Prostate gland (tissue), 2 donors: Measurements from ENCODE around the gene TUBGCP2. TPM values are rescaled to one million over a fixed set of nuclear protein-coding genes. Genes with fewer than 3 reads are reported as not detected.
A peak's percentile ranks its signal among the peaks of the same experiment; 100 is the strongest.

Source experiments
- DNase-seq: peaks from one replicate; pipeline ENCODE4 v3.0.0-alpha.2; 2019; ENCODE audit warnings: low spot score
- H3K27ac ChIP-seq, 2 donors: fragments of 200-600 bp; sonication (generic); 2 replicates each; pipeline ENCODE4 v1.5.1; 2017 to 2019
- H3K27me3 ChIP-seq: fragments of 200-600 bp; sonication (generic); replicated peaks from 2 replicates; pipeline ENCODE4 v1.5.1; 2019; ENCODE audit not compliant: insufficient read depth
- H3K36me3 ChIP-seq, 2 donors: fragments of 200-600 bp; sonication (generic); 1 replicate in 1 of 2; 2 replicates in 1 of 2; pipeline versions ENCODE4 v1.5.1 to v1.8.1; 2017 to 2019
- H3K4me1 ChIP-seq: fragments of 200-600 bp; sonication (generic); replicated peaks from 2 replicates; pipeline ENCODE4 v1.5.1; 2019
- H3K4me3 ChIP-seq, 2 donors: fragments of 200-600 bp; sonication (generic); 2 replicates each; pipeline ENCODE4 v1.5.1; 2017 to 2019
- H3K9me3 ChIP-seq: fragments of 200-600 bp; sonication (generic); 2 replicates; pipeline ENCODE4 v1.5.1; 2017
- POLR2A ChIP-seq: fragments of 450-650 bp; IDR thresholded peaks from one replicate; pipeline ENCODE4 v1.6.1; 2016; ENCODE audit warnings: antibody characterized with exemption, mild to moderate bottlenecking
- POLR2AphosphoS5 ChIP-seq: sonication (generic); formaldehyde crosslinking; IDR thresholded peaks from one replicate; pipeline ENCODE4 v1.6.1; 2017; ENCODE audit warnings: antibody characterized with exemption
- WGBS: methylation state at CpG from one replicate; pipeline ENCODE4 v1.1.5; 2018; 5-methylcytosine and 5-hydroxymethylcytosine counted together
- intact Hi-C: fragments of 100-400 bp; cut with DNase I; formaldehyde crosslinking; loops from one replicate; pipeline ENCODE4 v1.14.2; 2022
- total RNA-seq, 2 donors: library from RNA; depleted of rRNA; stranded (reverse); fragments of >200 nt; gene quantifications; one replicate each; pipeline ENCODE4 v1.1.0, GENCODE V29; 2016
- TF ChIP-seq, protein P1 (sequence below), 4 experiments: fragments of 200-600 bp in 2 of 4; fragments of 450-650 bp in 2 of 4; sonication (generic) in 2 of 4; IDR thresholded peaks; 1 replicate in 3 of 4; 2 replicates in 1 of 4; pipeline ENCODE4 v1.5.1; 2016 to 2019; ENCODE audit warnings: antibody characterized with exemption in 4 of 4, mild to moderate bottlenecking in 2 of 4, moderate library complexity in 2 of 4

Gene TUBGCP2
- total RNA-seq, 2 donors from 2014 or later = 53.5 to 78.5 TPM

DNA sequence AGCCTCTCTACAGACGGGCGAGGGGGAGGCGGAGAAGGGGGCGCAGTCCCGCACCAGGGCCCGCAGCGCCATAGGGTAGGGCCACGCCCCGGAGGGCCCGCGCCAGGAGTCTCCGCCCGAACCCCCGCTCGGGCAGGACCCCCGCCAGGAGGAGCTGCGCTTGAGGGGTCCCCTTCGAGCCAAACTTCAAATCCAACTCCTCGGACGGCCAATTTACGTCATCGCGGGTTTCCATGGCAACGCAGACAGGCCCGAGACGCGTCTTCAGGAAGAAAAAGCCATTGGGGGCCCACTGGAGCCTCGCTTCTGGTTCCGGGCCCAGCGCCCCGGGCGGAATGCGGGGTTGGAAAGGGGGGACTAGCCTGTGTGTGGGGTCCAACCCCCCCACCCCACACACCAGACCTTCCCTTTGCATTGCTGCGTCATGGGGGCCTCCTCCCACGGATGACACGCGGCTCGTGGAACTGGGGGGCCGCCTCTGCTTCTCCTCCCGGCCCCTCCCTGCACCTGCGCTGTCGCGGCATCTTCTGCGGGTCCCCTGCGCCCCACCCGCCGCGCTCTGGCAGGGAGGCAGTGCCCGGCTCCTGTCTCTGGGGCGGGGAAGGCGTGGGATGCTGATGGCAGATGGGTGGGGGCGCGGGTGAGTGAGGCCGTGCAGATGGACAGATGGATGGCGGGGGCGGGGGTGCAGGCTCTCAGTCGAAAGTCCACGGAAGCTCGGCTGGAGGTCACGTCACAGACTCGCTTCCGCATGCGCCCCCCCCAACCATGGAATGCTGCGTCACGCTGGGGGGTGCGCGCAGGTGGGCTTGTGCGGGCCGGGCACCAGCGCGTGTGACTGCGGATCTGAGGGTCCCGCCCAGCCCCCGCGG is 26.8 kb upstream of the TUBGCP2 start:
- intact Hi-C loops = no loop called here

DNA sequence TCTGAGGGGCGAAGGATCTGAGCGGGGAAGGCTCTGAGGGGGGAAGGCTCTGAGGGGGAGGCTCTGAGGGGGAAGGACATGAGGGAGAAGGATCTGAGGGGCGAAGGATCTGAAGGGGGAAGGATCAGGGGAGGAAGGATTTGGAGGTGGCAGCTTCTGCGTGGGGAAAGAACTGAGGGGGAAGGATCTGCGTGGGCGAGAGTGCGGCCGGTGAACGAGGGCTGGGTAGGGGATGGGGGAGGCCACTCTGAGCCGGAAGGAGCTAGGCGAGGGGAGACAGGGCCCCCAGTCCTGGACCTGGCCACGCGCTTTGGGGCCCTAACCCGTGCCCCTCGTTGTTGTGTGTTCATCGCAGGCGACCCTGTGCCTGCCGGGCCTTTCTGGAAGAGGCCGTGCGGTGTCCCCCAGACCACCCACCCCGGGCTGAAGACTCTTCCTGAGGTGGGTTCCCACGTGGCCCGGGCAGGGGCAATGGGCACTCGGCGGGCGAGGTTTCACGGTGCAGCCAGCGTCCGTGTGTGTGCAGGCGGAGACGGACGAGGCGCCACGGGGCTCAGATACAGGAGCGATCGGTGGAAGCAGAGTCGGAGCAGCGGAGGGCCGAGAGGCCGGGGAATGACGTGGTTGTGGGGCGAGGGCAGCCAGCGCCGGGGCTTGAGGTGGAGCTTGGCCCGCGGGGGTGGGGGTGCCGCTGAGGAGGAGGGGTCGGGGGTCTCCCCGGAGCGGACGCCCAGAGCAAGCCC is 26.0 kb upstream of the TUBGCP2 start:
- Histone ChIP-seq H3K27ac (no peak overlapping the region), H3K27me3 (peaks cover 23% of the 10 kb centered on the region), H3K9me3 (no peaks in the 10 kb centered on the region), H3K4me1 (peaks cover 15% of the 10 kb centered on the region), H3K36me3 (no peaks in the 10 kb centered on the region), H3K4me3 (peak overlapping the region; percentile 11 to 14)
- TF ChIP-seq POLR2AphosphoS5 (no peak), POLR2A (no peak)
- TF ChIP-seq, protein P1, sequence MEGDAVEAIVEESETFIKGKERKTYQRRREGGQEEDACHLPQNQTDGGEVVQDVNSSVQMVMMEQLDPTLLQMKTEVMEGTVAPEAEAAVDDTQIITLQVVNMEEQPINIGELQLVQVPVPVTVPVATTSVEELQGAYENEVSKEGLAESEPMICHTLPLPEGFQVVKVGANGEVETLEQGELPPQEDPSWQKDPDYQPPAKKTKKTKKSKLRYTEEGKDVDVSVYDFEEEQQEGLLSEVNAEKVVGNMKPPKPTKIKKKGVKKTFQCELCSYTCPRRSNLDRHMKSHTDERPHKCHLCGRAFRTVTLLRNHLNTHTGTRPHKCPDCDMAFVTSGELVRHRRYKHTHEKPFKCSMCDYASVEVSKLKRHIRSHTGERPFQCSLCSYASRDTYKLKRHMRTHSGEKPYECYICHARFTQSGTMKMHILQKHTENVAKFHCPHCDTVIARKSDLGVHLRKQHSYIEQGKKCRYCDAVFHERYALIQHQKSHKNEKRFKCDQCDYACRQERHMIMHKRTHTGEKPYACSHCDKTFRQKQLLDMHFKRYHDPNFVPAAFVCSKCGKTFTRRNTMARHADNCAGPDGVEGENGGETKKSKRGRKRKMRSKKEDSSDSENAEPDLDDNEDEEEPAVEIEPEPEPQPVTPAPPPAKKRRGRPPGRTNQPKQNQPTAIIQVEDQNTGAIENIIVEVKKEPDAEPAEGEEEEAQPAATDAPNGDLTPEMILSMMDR (IDR thresholded peaks at IDR 0.05) = no peak
- no peak for DNase-seq
- intact Hi-C loops = loop anchor here (5.0 kb wide), 1 partner anchor 183 kb away; no protein-coding TSS in a partner anchor
- WGBS = 15% methylated on average over 51 of the region's 51 CpGs

More for the DNA sequence above, 26.8 kb upstream of the TUBGCP2 start:
- Histone ChIP-seq H3K27ac (no peak overlapping the region), H3K36me3 (no peaks in the 10 kb centered on the region), H3K4me1 (peaks cover 15% of the 10 kb centered on the region), H3K9me3 (no peaks in the 10 kb centered on the region), H3K27me3 (peaks cover 24% of the 10 kb centered on the region), H3K4me3 (peak overlapping the region; percentile 11 to 14)
- DNase-seq = no peak
- WGBS = under 1% methylated on average over 56 of the region's 75 CpGs
- TF ChIP-seq, protein P1 (IDR thresholded peaks at IDR 0.05) = no peak
- TF ChIP-seq POLR2A (no peak), POLR2AphosphoS5 (no peak)

DNA sequence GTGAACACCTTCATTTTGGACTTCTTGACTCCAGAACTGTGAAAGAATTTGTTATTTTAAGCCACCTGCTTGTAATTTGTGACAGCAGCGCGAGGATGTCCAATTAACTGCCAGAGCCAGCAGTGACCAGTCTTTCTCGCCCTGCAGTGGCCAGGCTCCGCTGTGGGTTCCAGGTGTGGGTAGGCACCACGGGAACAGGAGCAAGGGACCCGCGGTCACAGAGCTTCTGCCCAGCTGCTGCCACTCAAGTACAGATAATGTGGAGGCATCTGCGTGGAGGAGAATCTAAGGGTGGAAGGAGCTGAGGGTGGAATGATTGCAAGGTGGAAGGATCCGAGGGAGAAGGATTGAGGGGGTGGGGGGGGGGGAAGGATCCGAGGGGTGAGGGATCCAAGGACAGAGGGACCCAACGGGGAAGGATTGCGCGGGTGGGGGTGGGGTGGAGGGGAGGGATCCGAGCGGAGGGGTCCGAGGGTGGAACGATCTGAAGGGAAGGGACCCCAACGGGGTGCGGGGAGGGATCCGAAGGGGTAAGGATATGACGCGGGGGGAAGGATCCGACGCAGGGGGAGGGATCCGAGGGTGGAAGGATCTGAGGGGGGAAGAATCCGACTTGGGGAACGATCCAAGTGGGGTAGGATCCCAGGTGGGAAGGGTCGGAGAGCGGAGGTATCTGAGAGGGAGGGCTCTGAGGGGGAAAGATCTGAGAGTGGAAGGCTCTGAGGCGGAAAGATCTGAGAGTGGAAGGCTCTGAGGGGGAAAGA is 24.4 kb upstream of the TUBGCP2 start:
- H3K27ac ChIP-seq = no peak overlapping the region
- H3K27me3 ChIP-seq = peaks cover 23% of the 10 kb centered on the region
- intact Hi-C loops = loop anchor here (5.0 kb wide), 1 partner anchor 184 kb away; no protein-coding TSS in a partner anchor
- no peaks in the 10 kb centered on the region for H3K9me3 ChIP-seq
- H3K4me3 ChIP-seq = no peak overlapping the region
- no peaks in the 10 kb centered on the region for H3K36me3 ChIP-seq
- TF ChIP-seq, protein P1 (IDR thresholded peaks at IDR 0.05) = no peak
- TF ChIP-seq POLR2A = no peak
- no peak for TF ChIP-seq POLR2AphosphoS5
- DNase-seq = no peak
- 76% methylated on average over 30 of the region's 30 CpGs for WGBS
- H3K4me1 ChIP-seq = peaks cover 15% of the 10 kb centered on the region

DNA sequence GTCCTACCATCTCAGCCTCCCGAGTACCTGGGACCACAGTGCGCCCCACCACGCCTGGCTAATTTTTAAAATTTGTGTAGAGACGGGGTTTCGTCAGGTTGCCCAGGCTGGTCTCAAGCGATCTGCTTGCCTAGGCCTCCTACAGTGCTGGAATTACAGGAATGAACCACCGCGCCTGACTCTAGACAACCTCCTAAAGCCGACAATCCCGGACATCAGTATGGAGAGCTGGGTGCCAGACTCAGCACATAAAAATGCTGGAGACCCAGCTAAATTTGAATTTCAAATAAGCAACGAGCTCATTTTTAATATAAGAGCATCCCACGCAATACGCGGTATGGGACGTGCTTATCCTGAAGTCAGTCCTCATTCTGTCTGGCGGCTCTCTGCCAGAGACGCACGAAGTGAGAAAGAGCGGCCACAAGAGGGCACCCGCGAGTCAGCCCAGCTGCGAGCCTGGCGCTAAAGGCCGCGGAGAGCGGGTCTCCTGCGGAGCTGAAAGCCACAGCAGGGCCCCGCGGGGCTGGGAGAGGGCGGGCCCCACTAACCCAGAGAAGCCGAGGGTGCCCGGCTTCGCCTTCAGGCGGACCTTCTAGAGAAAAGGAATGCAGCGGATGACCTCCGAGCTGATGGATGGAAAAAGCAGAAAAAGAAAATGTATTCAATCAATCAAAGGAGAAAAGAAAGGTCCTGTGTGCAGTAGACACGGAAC is 21.0 kb upstream of the TUBGCP2 start:
- 7% methylated on average over 37 of the region's 37 CpGs for WGBS
- Histone ChIP-seq H3K36me3 (no peaks in the 10 kb centered on the region), H3K27ac (no peak overlapping the region), H3K4me3 (no peak overlapping the region), H3K9me3 (no peaks in the 10 kb centered on the region), H3K4me1 (no peaks in the 10 kb centered on the region), H3K27me3 (peaks cover 2% of the 10 kb centered on the region)
- peak; percentile 76 for DNase-seq
- TF ChIP-seq POLR2AphosphoS5 (peak; percentile 61), POLR2A (no peak)
- TF ChIP-seq, protein P1 (IDR thresholded peaks at IDR 0.05) = peak; percentile 85 to 90 (median 87)
- intact Hi-C loops = loop anchor here (5.0 kb wide), 1 partner anchor 188 kb away; no protein-coding TSS in a partner anchor
